ENCODE data around the gene BMI1. TPM values are rescaled to one million over a fixed set of nuclear protein-coding genes. Genes with fewer than 3 reads are reported as not detected.

The BMI1 gene
- total and polyA plus RNA-seq, 10 donors, result 26.9 to 89.7 (median 64.2) TPM

GRCh38 chr10:22310928-22311327, 10.0 kb upstream of the BMI1 start:
- TF ChIP-seq POLR2AphosphoS5 (IDR thresholded peaks at IDR 0.05) (no peak), CTCF (IDR thresholded peaks at IDR 0.05 in 8 of 11, conservative IDR thresholded peaks at IDR 0.05 in 3 of 11) (no peak), POLR2A (IDR thresholded peaks at IDR 0.05) (no peak)
- H3K36me3 ChIP-seq, result no peaks in the 10 kb centered on the region

GRCh38 chr10:22314852-22315251, 6.0 kb upstream of the BMI1 start:
- Histone ChIP-seq H3K4me3 (peak overlapping the region in 3 of 8 donors; percentile 75 to 95 (median 88)), H3K36me3 (no peaks in the 10 kb centered on the region), H3K27ac (peak overlapping the region in 2 of 8 donors; percentile 92 to 96), H3K9me3 (no peaks in the 10 kb centered on the region), H3K4me1 (peaks cover 18 to 48% (median 39%) of the 10 kb centered on the region in 6 donors), H3K27me3 (replicated peaks in 1 of 7) (no peaks in the 10 kb centered on the region)
- DNase-seq, result no peak
- 22 to 47% (median 39%) methylated on average over 2 of the region's 2 CpGs for WGBS, 5 donors
- intact Hi-C loops (cut with DNase I; ENCODE audit: low total_unique reads), result loop anchor here (10.0 kb wide), 1 partner anchor 60 kb away; no protein-coding TSS in a partner anchor
- no peak for TF ChIP-seq CTCF (IDR thresholded peaks at IDR 0.05 in 8 of 11, conservative IDR thresholded peaks at IDR 0.05 in 3 of 11)
- no peak for TF ChIP-seq POLR2AphosphoS5 (IDR thresholded peaks at IDR 0.05)
- TF ChIP-seq POLR2A (IDR thresholded peaks at IDR 0.05), result no peak

More at GRCh38 chr10:22310928-22311327, 10.0 kb upstream of the BMI1 start:
- H3K4me3 ChIP-seq, result no peak overlapping the region
- H3K27ac ChIP-seq, result no peak overlapping the region
- H3K9me3 ChIP-seq, result no peaks in the 10 kb centered on the region
- DNase-seq, result no peak
- peaks cover 4 to 14% (median 10%) of the 10 kb centered on the region in 6 donors for H3K4me1 ChIP-seq
- intact Hi-C loops (cut with DNase I; ENCODE audit: low total_unique reads), result loop anchor here (10.0 kb wide), 1 partner anchor 56 kb away; no protein-coding TSS in a partner anchor
- H3K27me3 ChIP-seq (replicated peaks in 1 of 7), result no peaks in the 10 kb centered on the region

- WGBS, 5 donors, result 1 to 2% (median 1%) methylated on average over 35 to 53 of the region's 53 CpGs
- no peak for DNase-seq
- TF ChIP-seq POLR2A (IDR thresholded peaks at IDR 0.05) (no peak), CTCF (IDR thresholded peaks at IDR 0.05 in 8 of 11, conservative IDR thresholded peaks at IDR 0.05 in 3 of 11) (peak in 3 of 11 experiments; percentile 9 to 16 (median 12))
- Histone ChIP-seq H3K27me3 (replicated peaks in 1 of 7) (no peaks in the 10 kb centered on the region), H3K4me3 (peak overlapping the region; percentile 74 to 95 (median 83)), H3K9me3 (no peaks in the 10 kb centered on the region), H3K36me3 (no peaks in the 10 kb centered on the region), H3K27ac (peak overlapping the region; percentile 76 to 96 (median 94)), H3K4me1 (peaks cover 21 to 52% (median 42%) of the 10 kb centered on the region in 6 donors)
- intact Hi-C loops (cut with DNase I; ENCODE audit: low total_unique reads), result loop anchor here (10.0 kb wide), 1 partner anchor 61 kb away; no protein-coding TSS in a partner anchor
These were observed 5.2 kb upstream of the BMI1 start for GRCh38 chr10:22315455-22316285.

Measured in spleen (tissue), 11 donors.